ENCODE measurements around the gene FNDC1.

FNDC1 gene

GRCh38 chr6:159309723-159310122 is 140.5 kb downstream of the FNDC1 start:
- Histone ChIP-seq H3K36me3 (no peaks in the 10 kb centered on the region), H4K20me1 (no peaks in the 10 kb centered on the region), H3K4me1 (no peaks in the 10 kb centered on the region), H3K4me3 (no peak overlapping the region), H3K27me3 (no peaks in the 10 kb centered on the region), H3K27ac (no peak overlapping the region), H3K9me3 (replicated peaks in 1 of 11) (peaks cover 0 to 18% (median 11%) of the 10 kb centered on the region in 11 experiments; a peak in 13 of 22 replicates), H3K4me2 (no peak overlapping the region), H3K9ac (no peak overlapping the region)
- TF ChIP-seq Cebpa-rat (IDR thresholded peaks at IDR 0.05) = no peak

GRCh38 chr6:159311618-159312017 is 142.4 kb downstream of the FNDC1 start:
- no peak overlapping the region for H3K27ac ChIP-seq
- H3K27me3 ChIP-seq = no peaks in the 10 kb centered on the region
- H3K9me3 ChIP-seq (replicated peaks in 1 of 11) = peaks cover 0 to 18% (median 12%) of the 10 kb centered on the region in 11 experiments; a peak in 14 of 22 replicates
- H3K4me2 ChIP-seq = no peak overlapping the region
- no peaks in the 10 kb centered on the region for H4K20me1 ChIP-seq
- H3K9ac ChIP-seq = no peak overlapping the region
- no peaks in the 10 kb centered on the region for H3K36me3 ChIP-seq
- no peak for TF ChIP-seq Cebpa-rat (IDR thresholded peaks at IDR 0.05)
- H3K4me1 ChIP-seq = no peaks in the 10 kb centered on the region
- no peak overlapping the region for H3K4me3 ChIP-seq

- no peaks in the 10 kb centered on the region for H4K20me1 ChIP-seq
- H3K4me3 ChIP-seq = no peak overlapping the region
- H3K4me2 ChIP-seq = no peak overlapping the region
- peaks cover 0 to 18% (median 12%) of the 10 kb centered on the region in 11 experiments; a peak in 14 of 22 replicates for H3K9me3 ChIP-seq (replicated peaks in 1 of 11)
- no peaks in the 10 kb centered on the region for H3K4me1 ChIP-seq
- H3K36me3 ChIP-seq = no peaks in the 10 kb centered on the region
- H3K27ac ChIP-seq = no peak overlapping the region
- H3K27me3 ChIP-seq = no peaks in the 10 kb centered on the region
- no peak for TF ChIP-seq Cebpa-rat (IDR thresholded peaks at IDR 0.05)
- no peak overlapping the region for H3K9ac ChIP-seq
Observed at GRCh38 chr6:159312206-159312605, 143.0 kb downstream of the FNDC1 start.

GRCh38 chr6:159313018-159313417 is 143.8 kb downstream of the FNDC1 start:
- H4K20me1 ChIP-seq = no peaks in the 10 kb centered on the region
- peaks cover 0 to 18% (median 12%) of the 10 kb centered on the region in 11 experiments; a peak in 14 of 22 replicates for H3K9me3 ChIP-seq (replicated peaks in 1 of 11)
- TF ChIP-seq Cebpa-rat (IDR thresholded peaks at IDR 0.05) = no peak
- H3K27me3 ChIP-seq = no peaks in the 10 kb centered on the region
- H3K4me1 ChIP-seq = no peaks in the 10 kb centered on the region
- no peak overlapping the region for H3K4me3 ChIP-seq
- H3K9ac ChIP-seq = no peak overlapping the region
- no peaks in the 10 kb centered on the region for H3K36me3 ChIP-seq
- no peak overlapping the region for H3K27ac ChIP-seq
- no peak overlapping the region for H3K4me2 ChIP-seq

- Histone ChIP-seq H4K20me1 (no peaks in the 10 kb centered on the region), H3K4me3 (no peak overlapping the region), H3K27me3 (no peaks in the 10 kb centered on the region), H3K4me1 (no peaks in the 10 kb centered on the region), H3K9ac (no peak overlapping the region), H3K4me2 (no peak overlapping the region), H3K27ac (no peak overlapping the region), H3K36me3 (no peaks in the 10 kb centered on the region), H3K9me3 (replicated peaks in 1 of 11) (peaks cover 0 to 8% (median 5%) of the 10 kb centered on the region in 11 experiments; a peak in 11 of 22 replicates)
- TF ChIP-seq Cebpa-rat (IDR thresholded peaks at IDR 0.05) = no peak
Observed at GRCh38 chr6:159315562-159315961, 146.4 kb downstream of the FNDC1 start.

- Histone ChIP-seq H3K9me3 (replicated peaks in 1 of 11) (peaks cover 0 to 5% (median 0%) of the 10 kb centered on the region in 11 experiments; a peak in 3 of 22 replicates), H3K4me1 (no peaks in the 10 kb centered on the region), H3K4me3 (no peak overlapping the region), H3K4me2 (no peak overlapping the region), H3K36me3 (no peaks in the 10 kb centered on the region), H3K27me3 (no peaks in the 10 kb centered on the region), H3K27ac (no peak overlapping the region), H3K9ac (no peak overlapping the region), H4K20me1 (no peaks in the 10 kb centered on the region)
- TF ChIP-seq Cebpa-rat (IDR thresholded peaks at IDR 0.05) = no peak
Observed at GRCh38 chr6:159317430-159317829, 148.2 kb downstream of the FNDC1 start.

GRCh38 chr6:159321267-159321666 is 152.1 kb downstream of the FNDC1 start:
- no peak for TF ChIP-seq Cebpa-rat (IDR thresholded peaks at IDR 0.05)
- Histone ChIP-seq H3K27ac (no peak overlapping the region), H3K9me3 (replicated peaks in 1 of 11) (0 out of 22 replicates have a peak, but pooled peaks cover 0 to 6% (median 0%) of the 10 kb centered on the region in 11 experiments), H3K27me3 (no peaks in the 10 kb centered on the region), H3K4me1 (no peaks in the 10 kb centered on the region), H3K9ac (no peak overlapping the region), H3K4me2 (no peak overlapping the region), H3K36me3 (no peaks in the 10 kb centered on the region), H4K20me1 (no peaks in the 10 kb centered on the region), H3K4me3 (no peak overlapping the region)

All from BLaER1 treated with 17β-estradiol and CSF1 and Interleukin-3, amounts not matched to agents 10 nM and 100 nM (cell line).